Trophoblast cell (in vitro differentiated cells and primary cell): ENCODE measurements around the gene RIN3.

Experiments
- DNase-seq, 2 donors: peaks; one replicate each; pipeline ENCODE4 v3.0.0-alpha.2; 2016
- H2AFZ ChIP-seq: 2 replicates; pipeline ENCODE4 v1.6.1; 2013; ENCODE audit warnings: low read length, moderate library complexity, mild to moderate bottlenecking; ENCODE audit not compliant: insufficient read depth, poor library complexity
- H2AK5ac ChIP-seq: 2 replicates; pipeline ENCODE4 v1.6.1; 2013; ENCODE audit warnings: mild to moderate bottlenecking, low read length
- H2BK120ac ChIP-seq: 2 replicates; pipeline ENCODE4 v1.6.1; 2013; ENCODE audit warnings: low read length, mild to moderate bottlenecking, moderate library complexity; ENCODE audit not compliant: insufficient read depth, poor library complexity
- H2BK12ac ChIP-seq: 2 replicates; pipeline ENCODE4 v1.6.1; 2013; ENCODE audit warnings: mild to moderate bottlenecking, low read length, moderate library complexity
- H2BK5ac ChIP-seq: 2 replicates; pipeline ENCODE4 v1.6.1; 2013; ENCODE audit warnings: low read length, low read depth, moderate library complexity, mild to moderate bottlenecking; ENCODE audit not compliant: poor library complexity
- H3K14ac ChIP-seq: 2 replicates; pipeline ENCODE4 v1.6.1; 2013; ENCODE audit warnings: mild to moderate bottlenecking, low read length
- H3K18ac ChIP-seq: 2 replicates; pipeline ENCODE4 v1.6.1; 2013; ENCODE audit warnings: mild to moderate bottlenecking, low read length
- H3K23ac ChIP-seq: 2 replicates; pipeline ENCODE4 v1.6.1; 2013; ENCODE audit warnings: low read length
- H3K27ac ChIP-seq: 2 replicates; pipeline ENCODE4 v1.5.1; 2013; ENCODE audit warnings: low read depth, mild to moderate bottlenecking, inconsistent platforms, low read length, moderate library complexity
- H3K27me3 ChIP-seq: 2 replicates; pipeline ENCODE4 v1.6.1; 2013; ENCODE audit warnings: inconsistent platforms, mild to moderate bottlenecking, low read length, moderate library complexity; ENCODE audit not compliant: insufficient read depth
- H3K36me3 ChIP-seq, 2 experiments: 1 replicate in 1 of 2; 2 replicates in 1 of 2; pipeline ENCODE4 v1.6.1; 2013; ENCODE audit warnings: low read length in 2 of 2, mild to moderate bottlenecking in 2 of 2, moderate library complexity in 1 of 2; ENCODE audit not compliant: insufficient read depth in 2 of 2, control insufficient read depth in 1 of 2
- H3K4ac ChIP-seq: 2 replicates; pipeline ENCODE4 v1.6.1; 2013; ENCODE audit warnings: low read depth, mild to moderate bottlenecking, low read length, moderate library complexity
- H3K4me1 ChIP-seq, 2 experiments: 1 replicate in 1 of 2; 2 replicates in 1 of 2; pipeline ENCODE4 v1.6.1; 2013; ENCODE audit warnings: low read length in 2 of 2, mild to moderate bottlenecking in 2 of 2, moderate library complexity in 1 of 2; ENCODE audit not compliant: insufficient read depth in 2 of 2, control insufficient read depth in 1 of 2
- H3K4me2 ChIP-seq: 2 replicates; pipeline ENCODE4 v1.6.1; 2013; ENCODE audit warnings: inconsistent platforms, mild to moderate bottlenecking, low read length, moderate library complexity
- H3K4me3 ChIP-seq: 2 replicates; pipeline ENCODE4 v1.5.1; 2013; ENCODE audit warnings: mild to moderate bottlenecking, low read depth, low read length, inconsistent platforms
- H3K79me1 ChIP-seq: one replicate; pipeline ENCODE4 v1.6.1; 2013; ENCODE audit warnings: low read length
- H3K79me2 ChIP-seq: 2 replicates; pipeline ENCODE4 v1.6.1; 2013; ENCODE audit warnings: low read length, mild to moderate bottlenecking; ENCODE audit not compliant: control insufficient read depth, insufficient read depth, poor library complexity
- H3K9ac ChIP-seq: 2 replicates; pipeline ENCODE4 v1.6.1; 2013; ENCODE audit warnings: mild to moderate bottlenecking, low read length
- H3K9me3 ChIP-seq: 2 replicates; pipeline ENCODE4 v1.6.1; 2013; ENCODE audit warnings: low read depth, mild to moderate bottlenecking, control low read depth, inconsistent platforms, low read length; ENCODE audit not compliant: insufficient read depth
- H4K12ac ChIP-seq: 2 replicates; pipeline ENCODE4 v1.6.1; 2013; ENCODE audit warnings: low read depth, mild to moderate bottlenecking, low read length, moderate library complexity
- H4K8ac ChIP-seq: 2 replicates; pipeline ENCODE4 v1.6.1; 2013; ENCODE audit warnings: low read depth, mild to moderate bottlenecking, low read length, moderate library complexity
- H4K91ac ChIP-seq: one replicate; pipeline ENCODE4 v1.6.1; 2013; ENCODE audit warnings: low read depth, mild to moderate bottlenecking, low read length, moderate library complexity
- WGBS: extraction: QIAGEN DNeasy Blood & Tissue Kit; methylation state at CpG from one replicate; pipeline ENCODE4 v1.1.7; 2013; ENCODE audit warnings: missing lambda C conversion rate; ENCODE audit not compliant: insufficient read length, insufficient coverage; ENCODE audit errors: extremely low coverage; 5-methylcytosine and 5-hydroxymethylcytosine counted together

RIN3 gene

GRCh38 chr14:92560106-92560865 lies 46.7 kb downstream of the RIN3 start:
- Histone ChIP-seq H3K4me3 (no peak overlapping the region), H3K36me3 (peaks cover 5 to 23% of the 10 kb centered on the region in 2 experiments), H3K4me2 (no peak overlapping the region), H4K91ac (no peak overlapping the region), H3K4ac (no peak overlapping the region), H3K18ac (no peak overlapping the region), H4K12ac (no peak overlapping the region), H2AFZ (no peak overlapping the region), H3K14ac (no peak overlapping the region), H3K27ac (no peak overlapping the region), H2BK120ac (no peak overlapping the region), H3K23ac (no peak overlapping the region), H2BK12ac (no peak overlapping the region), H3K27me3 (no peaks in the 10 kb centered on the region), H3K79me2 (no peaks in the 10 kb centered on the region), H4K8ac (no peak overlapping the region), H3K9me3 (no peaks in the 10 kb centered on the region), H3K79me1 (peaks cover 12% of the 10 kb centered on the region), H3K4me1 (peaks cover 15 to 19% of the 10 kb centered on the region in 2 experiments), H2AK5ac (no peak overlapping the region), H2BK5ac (no peak overlapping the region), H3K9ac (no peak overlapping the region)
- no CpG with 5 or more reads among the region's 15 CpGs for WGBS
- DNase-seq: no peak

GRCh38 chr14:92561906-92562479 lies 48.4 kb downstream of the RIN3 start:
- Histone ChIP-seq H2AFZ (no peak overlapping the region), H3K4ac (no peak overlapping the region), H3K4me1 (peaks cover 22 to 29% of the 10 kb centered on the region in 2 experiments), H3K9me3 (peaks cover 2% of the 10 kb centered on the region), H3K36me3 (peaks cover 4 to 26% of the 10 kb centered on the region in 2 experiments), H3K14ac (no peak overlapping the region), H4K12ac (no peak overlapping the region), H4K91ac (no peak overlapping the region), H3K79me1 (peaks cover 23% of the 10 kb centered on the region), H4K8ac (no peak overlapping the region), H3K9ac (no peak overlapping the region), H3K4me2 (no peak overlapping the region), H2BK120ac (no peak overlapping the region), H3K18ac (no peak overlapping the region), H2BK5ac (no peak overlapping the region), H3K23ac (no peak overlapping the region), H3K27me3 (no peaks in the 10 kb centered on the region), H3K27ac (no peak overlapping the region), H2BK12ac (no peak overlapping the region), H3K4me3 (no peak overlapping the region), H3K79me2 (no peaks in the 10 kb centered on the region), H2AK5ac (no peak overlapping the region)
- WGBS: no CpG with 5 or more reads among the region's 6 CpGs
- DNase-seq: no peak

GRCh38 chr14:92563359-92563758 lies 49.8 kb downstream of the RIN3 start:
- H3K14ac ChIP-seq: no peak overlapping the region
- H3K23ac ChIP-seq: no peak overlapping the region

GRCh38 chr14:92563765-92564285 lies 50.2 kb downstream of the RIN3 start:
- no peak overlapping the region for H3K14ac ChIP-seq
- no peak overlapping the region for H3K23ac ChIP-seq
- peaks cover 26% of the 10 kb centered on the region for H3K79me1 ChIP-seq
- no peak overlapping the region for H3K4me2 ChIP-seq
- no peak overlapping the region for H4K12ac ChIP-seq
- H3K36me3 ChIP-seq: peaks cover 2 to 28% of the 10 kb centered on the region in 2 experiments
- no peak overlapping the region for H3K18ac ChIP-seq
- no peak overlapping the region for H2AFZ ChIP-seq
- no peak overlapping the region for H2BK5ac ChIP-seq
- H2BK12ac ChIP-seq: peak overlapping the region; percentile 56
- H3K4me1 ChIP-seq: peaks cover 22 to 34% of the 10 kb centered on the region in 2 experiments
- peaks cover 2% of the 10 kb centered on the region for H3K9me3 ChIP-seq
- no CpG with 5 or more reads among the region's 1 CpG for WGBS
- H2BK120ac ChIP-seq: no peak overlapping the region
- no peak overlapping the region for H3K9ac ChIP-seq
- H3K4me3 ChIP-seq: no peak overlapping the region
- no peak overlapping the region for H2AK5ac ChIP-seq
- H3K4ac ChIP-seq: no peak overlapping the region
- DNase-seq: no peak
- H4K8ac ChIP-seq: no peak overlapping the region
- peak overlapping the region; percentile 84 for H3K27ac ChIP-seq
- H3K79me2 ChIP-seq: no peaks in the 10 kb centered on the region
- peak overlapping the region; percentile 22 for H4K91ac ChIP-seq
- no peaks in the 10 kb centered on the region for H3K27me3 ChIP-seq

More at GRCh38 chr14:92563359-92563758, 49.8 kb downstream of the RIN3 start:
- Histone ChIP-seq H3K79me1 (peaks cover 26% of the 10 kb centered on the region), H3K4ac (no peak overlapping the region), H3K18ac (no peak overlapping the region), H3K9me3 (peaks cover 2% of the 10 kb centered on the region), H3K27me3 (no peaks in the 10 kb centered on the region), H4K91ac (no peak overlapping the region), H2BK120ac (no peak overlapping the region), H3K36me3 (peaks cover 2 to 30% of the 10 kb centered on the region in 2 experiments), H3K79me2 (no peaks in the 10 kb centered on the region), H3K4me1 (peaks cover 22 to 33% of the 10 kb centered on the region in 2 experiments), H2AK5ac (no peak overlapping the region), H3K27ac (peak overlapping the region; percentile 37), H3K9ac (no peak overlapping the region), H2BK5ac (no peak overlapping the region), H2BK12ac (no peak overlapping the region), H3K4me3 (no peak overlapping the region), H4K12ac (no peak overlapping the region), H4K8ac (no peak overlapping the region), H3K4me2 (no peak overlapping the region), H2AFZ (no peak overlapping the region)
- no CpG with 5 or more reads among the region's 1 CpG for WGBS
- peak in 1 of 2 donors; percentile 22 for DNase-seq
